ENCODE measurements around the gene CLINT1.

Gene CLINT1

GRCh38 chr5:157865781-157866180 lies 6.8 kb upstream of the CLINT1 start:
- Mint-ChIP-seq H3K36me3 (ENCODE audit: low read depth) (no peaks in the 10 kb centered on the region), H3K27ac (no peak overlapping the region), H3K27me3 (ENCODE audit: low read depth, poor library complexity) (peaks cover 8% of the 10 kb centered on the region), H3K4me1 (peaks cover 11% of the 10 kb centered on the region), H3K4me3 (no peak overlapping the region), H3K9me3 (peaks cover 5% of the 10 kb centered on the region)
- TF ChIP-seq CTCF (IDR thresholded peaks at IDR 0.05), result no peak
- no peak for DNase-seq

DNA sequence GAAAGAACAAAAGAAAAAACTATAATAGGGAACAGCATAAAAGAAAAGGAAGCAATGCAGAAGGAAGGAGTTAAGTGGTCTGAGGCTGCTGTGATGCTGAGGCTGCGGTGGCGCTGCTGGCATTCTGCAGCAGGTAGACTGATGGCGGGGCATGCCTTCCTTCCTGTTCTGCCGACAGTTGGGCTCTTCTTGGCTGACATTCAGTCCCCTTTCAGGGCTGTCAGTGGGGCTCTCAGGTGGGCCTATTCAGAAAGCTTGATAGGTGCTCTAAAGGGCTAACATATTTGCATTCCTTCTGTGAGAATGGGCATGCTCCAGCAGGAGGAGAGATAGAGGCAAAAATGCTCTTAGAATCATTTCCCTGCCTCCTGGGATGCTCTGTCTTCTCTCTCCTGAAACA lies 5.1 kb upstream of the CLINT1 start:
- DNase-seq, result no peak
- no peak for TF ChIP-seq CTCF (IDR thresholded peaks at IDR 0.05)
- Mint-ChIP-seq H3K27me3 (ENCODE audit: low read depth, poor library complexity) (peaks cover 6% of the 10 kb centered on the region), H3K4me3 (no peak overlapping the region), H3K9me3 (no peaks in the 10 kb centered on the region), H3K36me3 (ENCODE audit: low read depth) (no peaks in the 10 kb centered on the region), H3K27ac (no peak overlapping the region), H3K4me1 (peaks cover 17% of the 10 kb centered on the region)

- Mint-ChIP-seq H3K36me3 (ENCODE audit: low read depth) (no peaks in the 10 kb centered on the region), H3K27ac (no peak overlapping the region), H3K27me3 (ENCODE audit: low read depth, poor library complexity) (peaks cover 6% of the 10 kb centered on the region), H3K9me3 (no peaks in the 10 kb centered on the region), H3K4me3 (no peak overlapping the region), H3K4me1 (peaks cover 23% of the 10 kb centered on the region)
- no peak for TF ChIP-seq CTCF (IDR thresholded peaks at IDR 0.05)
- DNase-seq, result no peak
Measured at GRCh38 chr5:157862183-157862851, 3.4 kb upstream of the CLINT1 start.

- H3K27ac Mint-ChIP-seq, result no peak overlapping the region
- no peak for DNase-seq
- H3K36me3 Mint-ChIP-seq (ENCODE audit: low read depth), result no peaks in the 10 kb centered on the region
- H3K4me3 Mint-ChIP-seq, result no peak overlapping the region
- peaks cover 29% of the 10 kb centered on the region for H3K4me1 Mint-ChIP-seq
- TF ChIP-seq CTCF (IDR thresholded peaks at IDR 0.05), result no peak
- no peaks in the 10 kb centered on the region for H3K9me3 Mint-ChIP-seq
- peaks cover 6% of the 10 kb centered on the region for H3K27me3 Mint-ChIP-seq (ENCODE audit: low read depth, poor library complexity)
Measured at GRCh38 chr5:157860898-157861890, 2.2 kb upstream of the CLINT1 start.

DNA sequence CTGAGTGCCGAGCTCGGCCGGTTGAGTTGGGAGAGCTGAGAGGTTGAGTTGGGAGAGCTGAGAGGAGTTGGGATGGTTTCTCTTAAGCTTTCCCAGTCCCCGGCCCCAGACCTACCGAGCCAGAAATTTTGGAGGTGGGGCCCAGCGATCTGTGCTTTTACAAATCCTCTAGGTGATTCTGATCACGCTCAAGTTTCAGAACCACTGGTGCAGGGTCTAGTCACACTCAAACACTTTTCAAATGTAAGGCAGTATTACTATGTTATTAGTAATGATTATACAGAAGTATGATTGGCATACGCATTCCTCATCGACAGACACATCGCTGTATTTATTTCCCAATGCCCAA lies 256 bp upstream of the CLINT1 start:
- H3K27ac Mint-ChIP-seq, result no peak overlapping the region

More for the DNA sequence above, 256 bp upstream of the CLINT1 start:
- H3K4me1 Mint-ChIP-seq, result peaks cover 30% of the 10 kb centered on the region
- DNase-seq, result no peak
- H3K27me3 Mint-ChIP-seq (ENCODE audit: low read depth, poor library complexity), result peaks cover 2% of the 10 kb centered on the region
- no peak for TF ChIP-seq CTCF (IDR thresholded peaks at IDR 0.05)
- no peaks in the 10 kb centered on the region for H3K36me3 Mint-ChIP-seq (ENCODE audit: low read depth)
- H3K9me3 Mint-ChIP-seq, result no peaks in the 10 kb centered on the region
- peak overlapping the region; percentile 91 for H3K4me3 Mint-ChIP-seq
